IMR-90 (cell line): Measurements from ENCODE around the gene SYAP1. TPM values are rescaled to one million over a fixed set of nuclear protein-coding genes. Genes with fewer than 3 reads are reported as not detected.

Experiments used
- ATAC-seq: fragments of 200-7000 bp; cut with Tn5 transposase; 2 replicates; pipeline ENCODE4 v1.9.1; 2020; ENCODE audit warnings: low read depth, mild to moderate bottlenecking, moderate library complexity
- BruUV-seq: library from RNA; stranded (reverse); fragments of 400-500 nt; replicated peaks from 2 replicates; lab custom pipeline; 2021; lab: Mats Ljungman, UMichigan
- CTCF ChIA-PET: fragments of 300-600 bp; formaldehyde crosslinking; extraction: SDS; loops from one replicate; lab custom pipeline; 2021; ENCODE audit warnings: antibody characterized with exemption; lab: Yijun Ruan, JAX
- POLR2A ChIA-PET: fragments of 300-600 bp; sonication (Branson Sonifier 250); formaldehyde crosslinking; loops from one replicate; lab custom pipeline; 2022; ENCODE audit warnings: antibody characterized with exemption; ENCODE audit not compliant: unreplicated experiment; lab: Charles Lee
- DNase-seq: peaks from one replicate; pipeline ENCODE4 v3.0.0; 2013
- H2AFZ ChIP-seq: replicated peaks from 2 replicates; pipeline ENCODE3; 2013; ENCODE audit warnings: low read length, mild to moderate bottlenecking; ENCODE audit not compliant: poor library complexity
- H2AK5ac ChIP-seq: 2 replicates; pipeline ENCODE4 v1.6.1; 2013; ENCODE audit warnings: low read depth, low read length, inconsistent platforms
- H2AK9ac ChIP-seq: replicated peaks from 2 replicates; pipeline ENCODE3; 2013; ENCODE audit warnings: mild to moderate bottlenecking, low read depth, low read length, moderate library complexity; ENCODE audit not compliant: poor library complexity
- H2BK120ac ChIP-seq: 2 replicates; pipeline ENCODE4 v1.6.1; 2013; ENCODE audit warnings: low read depth, low read length, inconsistent platforms
- H2BK15ac ChIP-seq: 3 replicates; pipeline ENCODE4 v1.6.1; 2013; ENCODE audit warnings: low read depth, low read length, inconsistent platforms
- H2BK20ac ChIP-seq: 2 replicates; pipeline ENCODE4 v1.6.1; 2013; ENCODE audit warnings: low read depth, mild to moderate bottlenecking, inconsistent platforms, low read length, moderate library complexity
- H2BK5ac ChIP-seq: 2 replicates; pipeline ENCODE4 v1.6.1; 2013; ENCODE audit warnings: mild to moderate bottlenecking, low read depth, low read length, inconsistent platforms; ENCODE audit not compliant: poor library complexity, severe bottlenecking
- H3K14ac ChIP-seq: replicated peaks from 2 replicates; pipeline ENCODE4 v1.6.1; 2013; ENCODE audit warnings: low read depth, low read length, inconsistent platforms
- H3K18ac ChIP-seq: 2 replicates; pipeline ENCODE4 v1.6.1; 2013; ENCODE audit warnings: low read depth, low read length, control low read depth
- H3K23ac ChIP-seq: 2 replicates; pipeline ENCODE4 v1.6.1; 2013; ENCODE audit warnings: low read depth, low read length, inconsistent platforms
- H3K27ac ChIP-seq: 2 replicates; pipeline ENCODE4 v1.5.1; 2013; ENCODE audit warnings: mild to moderate bottlenecking, control low read depth, low read length; ENCODE audit not compliant: insufficient read depth
- H3K27me3 ChIP-seq: 2 replicates; pipeline ENCODE4 v1.6.1; 2013; ENCODE audit warnings: low read length; ENCODE audit not compliant: control insufficient read depth, insufficient read depth
- H3K36me3 ChIP-seq: 2 replicates; pipeline ENCODE4 v1.6.1; 2013; ENCODE audit warnings: low read length, mixed read lengths; ENCODE audit not compliant: control insufficient read depth, insufficient read depth
- H3K4ac ChIP-seq: 2 replicates; pipeline ENCODE4 v1.6.1; 2013; ENCODE audit warnings: low read depth, low read length, inconsistent platforms
- H3K4me1 ChIP-seq: 2 replicates; pipeline ENCODE4 v1.6.1; 2013; ENCODE audit warnings: low read length, mixed read lengths; ENCODE audit not compliant: control insufficient read depth, insufficient read depth
- H3K4me2 ChIP-seq: 2 replicates; pipeline ENCODE4 v1.6.1; 2013; ENCODE audit warnings: low read depth, mild to moderate bottlenecking, control low read depth, low read length, moderate library complexity
- H3K4me3 ChIP-seq: 2 replicates; pipeline ENCODE4 v1.5.1; 2013; ENCODE audit warnings: low read depth, mild to moderate bottlenecking, control low read depth, low read length, moderate library complexity; ENCODE audit not compliant: insufficient read depth
- H3K56ac ChIP-seq: 2 replicates; pipeline ENCODE4 v1.6.1; 2013; ENCODE audit warnings: low read length, inconsistent platforms; ENCODE audit not compliant: insufficient read depth; ENCODE audit errors: extremely low read depth
- H3K79me1 ChIP-seq, 2 experiments: 2 replicates each; pipeline ENCODE4 v1.6.1; 2013; ENCODE audit warnings: low read length in 2 of 2, inconsistent platforms in 1 of 2, low read depth in 1 of 2
- H3K9ac ChIP-seq: 2 replicates; pipeline ENCODE4 v1.6.1; 2013; ENCODE audit warnings: low read depth, low read length, control low read depth
- H3K9me1 ChIP-seq: 2 replicates; pipeline ENCODE4 v1.6.1; 2013; ENCODE audit warnings: low read length, inconsistent platforms; ENCODE audit not compliant: insufficient read depth
- H3K9me3 ChIP-seq: 2 replicates; pipeline ENCODE4 v1.6.1; 2013; ENCODE audit warnings: low read length; ENCODE audit not compliant: control insufficient read depth, insufficient read depth
- H4K20me1 ChIP-seq: 2 replicates; pipeline ENCODE4 v1.6.1; 2013; ENCODE audit warnings: low read length, inconsistent platforms; ENCODE audit not compliant: insufficient read depth
- H4K5ac ChIP-seq: 2 replicates; pipeline ENCODE4 v1.6.1; 2013; ENCODE audit warnings: mild to moderate bottlenecking, low read depth, low read length, control low read depth
- H4K8ac ChIP-seq, 2 experiments: 2 replicates each; pipeline ENCODE4 v1.6.1; 2013; ENCODE audit warnings: low read depth in 2 of 2, low read length in 2 of 2, control low read depth in 1 of 2, inconsistent platforms in 1 of 2
- H4K91ac ChIP-seq: 2 replicates; pipeline ENCODE4 v1.6.1; 2013; ENCODE audit warnings: low read depth, low read length, inconsistent platforms; ENCODE audit not compliant: insufficient read depth
- BHLHE40 ChIP-seq: fragments of 150-350 bp; IDR thresholded peaks from 2 replicates; pipeline ENCODE4 v1.6.1; 2016; ENCODE audit warnings: mild to moderate bottlenecking, low read depth, low read length
- CEBPB ChIP-seq: IDR thresholded peaks from 2 replicates; pipeline ENCODE4 v1.6.1; 2012; ENCODE audit warnings: low read depth, low read length, improper control_type of control experiment
- CHD1 ChIP-seq: IDR thresholded peaks from 2 replicates; pipeline ENCODE4 v1.6.1; 2012; ENCODE audit warnings: low read depth, low read length, improper control_type of control experiment
- CTCF ChIP-seq: conservative IDR thresholded peaks from 2 replicates; pipeline ENCODE4 v1.5.1; 2012; ENCODE audit warnings: mild to moderate bottlenecking, low read depth, low read length, improper control_type of control experiment
- ELK1 ChIP-seq: fragments of 150-350 bp; IDR thresholded peaks from 2 replicates; pipeline ENCODE4 v1.6.1; 2016; ENCODE audit warnings: low read depth, mild to moderate bottlenecking, low read length, moderate library complexity, borderline replicate concordance
- FOS ChIP-seq: fragments of 150-350 bp; IDR thresholded peaks from 2 replicates; pipeline ENCODE4 v1.6.1; 2016; ENCODE audit warnings: low read depth, low read length
- MAFK ChIP-seq: IDR thresholded peaks from 2 replicates; pipeline ENCODE4 v1.6.1; 2012; ENCODE audit warnings: low read depth, low read length, improper control_type of control experiment
- MAZ ChIP-seq: IDR thresholded peaks from 2 replicates; pipeline ENCODE4 v1.6.1; 2012; ENCODE audit warnings: low read depth, mild to moderate bottlenecking, low read length, improper control_type of control experiment, moderate library complexity, borderline replicate concordance
- MXI1 ChIP-seq: IDR thresholded peaks from 2 replicates; pipeline ENCODE4 v1.6.1; 2012; ENCODE audit warnings: low read depth, mild to moderate bottlenecking, low read length, moderate library complexity, borderline replicate concordance
- NFE2L2 ChIP-seq: fragments of 150-350 bp; IDR thresholded peaks from 2 replicates; pipeline ENCODE4 v1.6.1; 2016; ENCODE audit warnings: low read depth, mild to moderate bottlenecking, low read length
- POLR2A ChIP-seq: IDR thresholded peaks from 2 replicates; pipeline ENCODE4 v1.6.1; 2012; ENCODE audit warnings: mild to moderate bottlenecking, low read depth, low read length
- RAD21 ChIP-seq: IDR thresholded peaks from 2 replicates; pipeline ENCODE4 v1.6.1; 2012; ENCODE audit warnings: low read length, improper control_type of control experiment
- RCOR1 ChIP-seq: IDR thresholded peaks from 2 replicates; pipeline ENCODE4 v1.6.1; 2012; ENCODE audit warnings: mild to moderate bottlenecking, low read length, improper control_type of control experiment; ENCODE audit not compliant: insufficient replicate concordance
- RFX5 ChIP-seq: IDR thresholded peaks from 2 replicates; pipeline ENCODE4 v1.8.0; 2012; ENCODE audit warnings: low read depth, mild to moderate bottlenecking, low read length, moderate library complexity
- SMC3 ChIP-seq: fragments of 150-350 bp; IDR thresholded peaks from 2 replicates; pipeline ENCODE4 v1.6.1; 2016; ENCODE audit warnings: low read depth, mild to moderate bottlenecking, antibody characterized with exemption, low read length, moderate library complexity
- USF2 ChIP-seq: fragments of 150-350 bp; IDR thresholded peaks from 2 replicates; pipeline ENCODE4 v1.6.1; 2017; ENCODE audit warnings: mild to moderate bottlenecking, antibody characterized with exemption, low read length, low read depth
- WGBS, 2 experiments: methylation state at CpG; one replicate each; pipeline versions ENCODE4 v1.1.5 to v1.1.7; 2013; ENCODE audit warnings: missing lambda C conversion rate in 2 of 2; ENCODE audit not compliant: insufficient read length in 1 of 2; ENCODE audit errors: extremely low coverage in 2 of 2; 5-methylcytosine and 5-hydroxymethylcytosine counted together
- dilution Hi-C: fragments of 300-500 bp; cut with HindIII; formaldehyde crosslinking; loops from one replicate; pipeline ENCODE4 v1.14.3; 2018; ENCODE audit warnings: low sequenced_read_pairs; ENCODE audit not compliant: unreplicated experiment
- in situ Hi-C: fragments of 300-500 bp; cut with MboI; formaldehyde crosslinking; loops from 3 replicates; pipeline ENCODE4 v1.14.3; 2019; ENCODE audit warnings: low sequenced_read_pairs, inconsistent platforms, mixed read lengths
- intact Hi-C: fragments of 100-400 bp; cut with micrococcal nuclease; formaldehyde crosslinking; loops from 2 replicates; pipeline ENCODE4 v1.10.0; 2022
- polyA plus RNA-seq, 3 experiments: library from polyadenylated mRNA; depleted of rRNA; stranded (reverse); fragments of >200 nt; gene quantifications; 2 replicates each; pipeline ENCODE4 v1.2.3, GENCODE V29; 2012; ENCODE audit warnings: low replicate concordance in 1 of 3
- total RNA-seq: library from RNA; depleted of rRNA; stranded (reverse); fragments of >200 nt; gene quantifications from 2 replicates; pipeline ENCODE4 v1.2.3, GENCODE V29; 2012

SYAP1 gene
- total and polyA plus RNA-seq, 2 of the 4 experiments (the other 2 are of a cell fraction): 17.7 to 35.0 TPM

- H3K14ac ChIP-seq: no peak overlapping the region
- H2AFZ ChIP-seq: no peak overlapping the region
- no peaks in the 10 kb centered on the region for H4K20me1 ChIP-seq
- no peak overlapping the region for H4K91ac ChIP-seq
- H3K79me1 ChIP-seq: peaks cover 5 to 7% of the 10 kb centered on the region in 2 experiments; a peak in 3 of 4 replicates
- DNase-seq (no peak), ATAC-seq (no peak)
- H3K56ac ChIP-seq: no peak overlapping the region
- WGBS, 2 experiments: no CpG with 5 or more reads among the region's 7 CpGs
- in situ Hi-C loops (no loop called here), dilution Hi-C loops (no loop called here), intact Hi-C loops (no loop called here)
- CTCF ChIA-PET: no interaction called here
- no peak overlapping the region for H3K23ac ChIP-seq
- H2BK120ac ChIP-seq: no peak overlapping the region
- H2BK15ac ChIP-seq: no peak overlapping the region
- H3K9me3 ChIP-seq: no peaks in the 10 kb centered on the region
- TSS peak; percentile 37 for BruUV-seq
- no peak overlapping the region for H3K27ac ChIP-seq
- no peak overlapping the region for H3K4me2 ChIP-seq
- H3K4me1 ChIP-seq: no peaks in the 10 kb centered on the region
- H3K36me3 ChIP-seq: peaks cover 33% of the 10 kb centered on the region
- H2AK5ac ChIP-seq: no peak overlapping the region
- H3K4me3 ChIP-seq: no peak overlapping the region
- H3K4ac ChIP-seq: no peak overlapping the region
- no peak overlapping the region for H2BK20ac ChIP-seq
- TF ChIP-seq NFE2L2 (no peak), SMC3 (no peak), MAFK (no peak), BHLHE40 (no peak), MAZ (no peak), CEBPB (no peak), MXI1 (no peak), ELK1 (no peak), RAD21 (no peak), POLR2A (no peak), CTCF (no peak), RFX5 (no peak), RCOR1 (no peak), USF2 (no peak), FOS (no peak), CHD1 (no peak)
- H4K5ac ChIP-seq: no peak overlapping the region
- no peak overlapping the region for H4K8ac ChIP-seq
- H3K27me3 ChIP-seq: no peaks in the 10 kb centered on the region
- no peak overlapping the region for H3K9ac ChIP-seq
- H2BK5ac ChIP-seq: no peak overlapping the region
- POLR2A ChIA-PET: no interaction called here
- no peak overlapping the region for H2AK9ac ChIP-seq
- 0 out of 2 replicates have a peak, but pooled peaks cover 4% of the 10 kb centered on the region for H3K9me1 ChIP-seq
- H3K18ac ChIP-seq: no peak overlapping the region
These were observed 30.7 kb downstream of the SYAP1 start for GRCh38 chrX:16750136-16750535.
